Measurements from ENCODE around the gene SNCB. TPM values are rescaled to one million over a fixed set of nuclear protein-coding genes. Genes with fewer than 3 reads are reported as not detected.

SNCB gene
- total and polyA plus RNA-seq, 2 of the 13 experiments (the other 11 are each of a cell fraction or from before 2014, with no cell fraction given) = not detected

DNA sequence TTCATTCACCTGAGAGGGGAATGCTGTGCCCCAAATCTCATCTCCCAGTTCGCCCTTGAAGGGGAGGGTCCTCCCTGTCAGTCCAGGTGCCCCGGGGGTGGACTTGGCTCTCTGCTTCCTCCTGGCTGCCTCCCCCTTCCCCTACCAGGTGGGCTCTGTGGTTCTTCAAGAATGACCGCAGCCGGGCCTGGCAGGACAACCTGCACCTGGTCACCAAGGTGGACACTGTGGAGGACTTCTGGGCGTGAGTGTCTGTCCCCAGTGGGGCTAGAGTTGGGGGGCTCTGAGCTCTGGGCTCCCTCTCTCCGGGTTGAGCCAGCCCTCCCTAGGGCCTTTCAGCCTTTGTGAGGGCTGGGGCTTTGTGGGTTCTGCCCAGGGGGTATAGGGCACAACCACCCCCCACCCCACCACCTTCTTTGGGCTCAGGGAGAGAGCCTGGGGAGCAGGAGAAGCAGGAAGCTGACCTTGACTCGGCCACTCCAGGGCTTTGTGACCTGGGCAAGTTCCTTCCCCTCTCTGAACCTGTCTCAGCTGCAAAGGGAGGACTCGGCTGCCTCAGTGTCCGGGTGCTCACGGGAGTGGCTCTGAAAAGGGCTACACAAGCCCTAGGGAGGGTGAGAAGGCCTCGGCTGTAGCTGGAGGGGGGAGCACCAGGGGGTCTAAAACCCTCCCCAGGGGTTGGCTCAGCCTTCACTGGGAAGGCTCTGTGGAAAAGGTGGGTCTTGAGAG lies 13.3 kb upstream of the SNCB start:
- Histone ChIP-seq H3K79me2 (ENCODE audit: insufficient read depth, low read length) (no peaks in the 10 kb centered on the region), H2AFZ (ENCODE audit: low read length) (no peak overlapping the region), H3K9ac (ENCODE audit: insufficient read depth, low read depth, low read length) (no peak overlapping the region), H3K9me3 (ENCODE audit: low read length) (no peaks in the 10 kb centered on the region), H4K20me1 (ENCODE audit: insufficient read depth, low read length) (no peaks in the 10 kb centered on the region), H3K27ac (ENCODE audit: extremely low read length, insufficient read depth, low read length) (no peak overlapping the region), H3K4me1 (ENCODE audit: insufficient read depth, low read length) (peaks cover 18% of the 10 kb centered on the region), H3K4me3 (replicated peaks in 1 of 3; ENCODE audit: insufficient read depth in 1 of 3, low read depth in 2 of 3, low read length in 3 of 3) (no peak overlapping the region), H3K4me2 (ENCODE audit: low read depth, low read length) (no peak overlapping the region), H3K36me3 (replicated peaks in 1 of 2; ENCODE audit: control insufficient read depth in 1 of 2, insufficient read depth in 2 of 2, low read length in 2 of 2) (no peaks in the 10 kb centered on the region), H3K27me3 (ENCODE audit: control insufficient read depth in 1 of 2, insufficient read depth in 2 of 2, low read length in 2 of 2) (peaks cover 11 to 45% of the 10 kb centered on the region in 2 experiments; a peak in 4 of 5 replicates)
- no peak for TF ChIP-seq EHMT2 (IDR thresholded peaks at IDR 0.05; ENCODE audit: borderline replicate concordance, low read depth, low read length)
- no peak for TF ChIP-seq SP4 (CRISPR knock-in tag; IDR thresholded peaks at IDR 0.05)
- peak; percentile 41; the same call in 1 of the 2 replicates for TF ChIP-seq ZNF768 (CRISPR knock-in tag; IDR thresholded peaks at IDR 0.05)
- no peak for TF ChIP-seq GFI1 (CRISPR knock-in tag; IDR thresholded peaks at IDR 0.05; ENCODE audit: borderline replicate concordance)
- ChIA-PET CTCF (ENCODE audit: low intra/inter-chr PET ratio, low total read pairs) (no interaction called here), POLR2A (interaction anchor here (0.6 to 0.7 kb wide), 2 partner anchors 295 to 429 kb away, joined by 3 read pairs; no protein-coding TSS in a partner anchor)
- in situ Hi-C loops (cut with HindIII; ENCODE audit: extremely low pct_ligation_motif_present, low pct_unique_long_range_greater_than_20kb) = no loop called here
- DNase-seq (ENCODE audit: low spot score) (no peak), ATAC-seq (no peak), FAIRE-seq (no peak)
- no TSS peak for BruUV-seq (replicated peaks)
- 0% methylated on average over 5 of the region's 11 CpGs for WGBS (ENCODE audit: low lambda C conversion rate)
- intact Hi-C loops (cut with micrococcal nuclease; ENCODE audit: unreplicated experiment) = no loop called here

DNA sequence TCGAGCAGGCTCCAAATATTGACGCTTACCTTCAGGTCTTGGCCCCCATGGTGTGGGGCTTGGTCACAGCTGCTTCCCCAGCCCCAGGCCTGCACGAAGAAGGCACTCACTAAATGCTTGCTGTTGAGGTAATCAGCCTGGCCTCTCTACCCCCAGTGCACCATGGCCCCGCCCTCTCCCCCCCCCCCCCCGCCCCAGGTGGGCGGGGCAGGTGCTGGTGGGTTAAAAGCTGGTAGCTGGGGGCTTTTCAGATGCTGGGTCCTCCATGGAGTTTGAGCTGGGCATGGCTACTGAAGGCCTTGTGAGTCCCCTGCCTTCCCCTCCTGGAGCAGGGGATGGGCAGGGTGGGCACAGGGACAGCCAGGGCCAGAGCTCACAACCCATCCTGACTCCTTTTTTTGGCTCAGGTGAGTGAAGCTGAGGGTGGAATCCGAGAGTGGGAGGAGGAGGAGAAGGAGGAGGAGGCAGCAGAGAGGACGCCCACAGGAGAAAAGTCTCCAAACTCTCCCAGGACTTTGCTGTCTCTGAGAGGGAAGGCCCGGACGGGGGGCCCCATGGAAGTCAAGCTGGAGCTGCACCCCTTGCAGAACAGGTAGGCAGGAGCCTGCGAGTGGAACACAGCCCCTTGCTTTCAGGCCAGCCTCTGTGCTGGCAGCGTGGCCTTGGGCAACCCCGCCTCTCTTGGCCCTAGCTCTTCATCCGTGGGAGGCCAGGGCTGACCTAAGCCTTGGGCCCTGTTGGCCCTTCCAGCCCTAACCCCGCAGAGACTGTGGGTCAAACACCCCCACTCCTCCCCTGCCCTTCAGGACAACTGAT lies 12.5 kb upstream of the SNCB start:
- Histone ChIP-seq H3K9me3 (ENCODE audit: low read length) (no peaks in the 10 kb centered on the region), H2AFZ (ENCODE audit: low read length) (no peak overlapping the region), H3K4me2 (ENCODE audit: low read depth, low read length) (no peak overlapping the region), H3K27ac (ENCODE audit: extremely low read length, insufficient read depth, low read length) (no peak overlapping the region), H4K20me1 (ENCODE audit: insufficient read depth, low read length) (no peaks in the 10 kb centered on the region), H3K4me1 (ENCODE audit: insufficient read depth, low read length) (peaks cover 10% of the 10 kb centered on the region), H3K4me3 (replicated peaks in 1 of 3; ENCODE audit: insufficient read depth in 1 of 3, low read depth in 2 of 3, low read length in 3 of 3) (no peak overlapping the region), H3K36me3 (replicated peaks in 1 of 2; ENCODE audit: control insufficient read depth in 1 of 2, insufficient read depth in 2 of 2, low read length in 2 of 2) (no peaks in the 10 kb centered on the region), H3K27me3 (ENCODE audit: control insufficient read depth in 1 of 2, insufficient read depth in 2 of 2, low read length in 2 of 2) (peaks cover 13 to 51% of the 10 kb centered on the region in 2 experiments; a peak in 4 of 5 replicates), H3K79me2 (ENCODE audit: insufficient read depth, low read length) (no peaks in the 10 kb centered on the region), H3K9ac (ENCODE audit: insufficient read depth, low read depth, low read length) (no peak overlapping the region)
- in situ Hi-C loops (cut with HindIII; ENCODE audit: extremely low pct_ligation_motif_present, low pct_unique_long_range_greater_than_20kb) = no loop called here
- ATAC-seq = no peak
- FAIRE-seq = no peak
- ChIA-PET POLR2A (interaction anchor here (0.7 kb wide), 1 partner anchor 295 kb away, joined by 3 read pairs; no protein-coding TSS in a partner anchor), CTCF (ENCODE audit: low intra/inter-chr PET ratio, low total read pairs) (no interaction called here)
- intact Hi-C loops (cut with micrococcal nuclease; ENCODE audit: unreplicated experiment) = no loop called here
- no peak for DNase-seq (ENCODE audit: low spot score)
- no TSS peak for BruUV-seq (replicated peaks)
- whole genome bisulfite sequencing (ENCODE audit: low lambda C conversion rate) = 4% methylated on average over 5 of the region's 15 CpGs
- TF ChIP-seq ZNF563 (CRISPR knock-in tag; IDR thresholded peaks at IDR 0.05) (no peak), YY1 (IDR thresholded peaks at IDR 0.05; ENCODE audit: insufficient read depth, insufficient replicate concordance, low read depth, low read length) (no peak), SIN3B (IDR thresholded peaks at IDR 0.05; ENCODE audit: low read length) (no peak), ZFYVE20 (CRISPR knock-in tag; IDR thresholded peaks at IDR 0.05; ENCODE audit: borderline replicate concordance, low read depth) (no peak), GPN1 (CRISPR knock-in tag; IDR thresholded peaks at IDR 0.05; ENCODE audit: borderline replicate concordance) (no peak), RXRB (CRISPR knock-in tag; IDR thresholded peaks at IDR 0.05; ENCODE audit: borderline replicate concordance) (no peak), FIP1L1 (IDR thresholded peaks at IDR 0.05; ENCODE audit: borderline replicate concordance, insufficient read depth, low read depth, low read length) (no peak), ZFP82 (CRISPR knock-in tag; IDR thresholded peaks at IDR 0.05; ENCODE audit: borderline replicate concordance) (no peak), ZNF780A (CRISPR knock-in tag; IDR thresholded peaks at IDR 0.05) (no peak), ZNF562 (CRISPR knock-in tag; IDR thresholded peaks at IDR 0.05; ENCODE audit: borderline replicate concordance) (no peak), PAX8 (CRISPR knock-in tag; IDR thresholded peaks at IDR 0.05; ENCODE audit: borderline replicate concordance) (no peak)
